PC-3 (cell line): ENCODE data around the gene ZNF837. TPM values are rescaled to one million over a fixed set of nuclear protein-coding genes. Genes with fewer than 3 reads are reported as not detected.
A peak's percentile ranks its signal among the peaks of the same experiment; 100 is the strongest.

Experiments
- ATAC-seq: fragments of 200-7000 bp; cut with Tn5 transposase; 2 replicates; pipeline ENCODE4 v1.9.1; 2020; ENCODE audit warnings: mild to moderate bottlenecking, moderate library complexity
- BruUV-seq: library from RNA; stranded (reverse); fragments of 400-500 nt; replicated peaks from 2 replicates; lab custom pipeline; 2021; lab: Mats Ljungman, UMichigan
- CTCF ChIA-PET: fragments of 300-600 bp; sonication (Branson Sonifier 250); formaldehyde crosslinking; loops from one replicate; lab custom pipeline; 2022; ENCODE audit warnings: antibody characterized with exemption; lab: Charles Lee
- POLR2A ChIA-PET: fragments of 300-600 bp; sonication (Branson Sonifier 250); formaldehyde crosslinking; loops from one replicate; lab custom pipeline; 2022; ENCODE audit warnings: antibody characterized with exemption; ENCODE audit not compliant: unreplicated experiment; lab: Charles Lee
- DNase-seq: peaks from one replicate; pipeline ENCODE4 v3.0.0-alpha.2; 2015
- H2AFZ ChIP-seq: fragments of 300-600 bp; sonication (generic); 2 replicates; pipeline ENCODE4 v1.6.0; 2016; ENCODE audit warnings: antibody characterized with exemption, low read length
- H3F3A ChIP-seq: fragments of 300-600 bp; sonication (generic); one replicate; pipeline ENCODE4 v1.6.0; 2017; ENCODE audit warnings: antibody characterized with exemption, low read length, control low read depth, mild to moderate bottlenecking; ENCODE audit not compliant: unreplicated experiment
- H3K27ac ChIP-seq: fragments of 300-600 bp; sonication (generic); 2 replicates; pipeline ENCODE4 v1.5.1; 2016; ENCODE audit warnings: mild to moderate bottlenecking, low read length
- H3K27me3 ChIP-seq: fragments of 300-600 bp; sonication (generic); 2 replicates; pipeline ENCODE4 v1.6.1; 2016; ENCODE audit warnings: low read length, mixed read lengths
- H3K36me3 ChIP-seq: fragments of 300-600 bp; sonication (generic); 2 replicates; pipeline ENCODE4 v1.6.1; 2016; ENCODE audit warnings: low read depth, mixed run types, low read length, mixed read lengths
- H3K4me1 ChIP-seq: fragments of 300-600 bp; sonication (generic); 2 replicates; pipeline ENCODE4 v1.5.1; 2016; ENCODE audit warnings: low read length; ENCODE audit not compliant: insufficient read depth
- H3K4me2 ChIP-seq: fragments of 300-600 bp; sonication (generic); 2 replicates; pipeline ENCODE4 v1.6.0; 2016; ENCODE audit warnings: low read length
- H3K4me3 ChIP-seq: fragments of 300-600 bp; sonication (generic); 2 replicates; pipeline ENCODE4 v1.5.1; 2016; ENCODE audit warnings: mild to moderate bottlenecking, low read length, mixed read lengths
- H3K79me2 ChIP-seq: fragments of 300-600 bp; sonication (generic); 2 replicates; pipeline ENCODE4 v1.6.1; 2017; ENCODE audit warnings: low read length, mixed read lengths
- H3K9ac ChIP-seq: fragments of 300-600 bp; sonication (generic); 2 replicates; pipeline ENCODE4 v1.6.0; 2016; ENCODE audit warnings: mild to moderate bottlenecking, low read length
- H3K9me2 ChIP-seq: fragments of 300-600 bp; sonication (generic); replicated peaks from 2 replicates; pipeline ENCODE4 v1.6.1; 2016; ENCODE audit warnings: mixed run types, low read length, mixed read lengths
- H3K9me3 ChIP-seq: fragments of 300-600 bp; sonication (generic); 2 replicates; pipeline ENCODE4 v1.6.1; 2016; ENCODE audit warnings: low read length, mixed read lengths
- H4K20me1 ChIP-seq: fragments of 300-600 bp; sonication (generic); 2 replicates; pipeline ENCODE4 v1.6.1; 2016; ENCODE audit warnings: low read length, mixed read lengths
- CTCF ChIP-seq: fragments of 300-600 bp; sonication (generic); conservative IDR thresholded peaks from 2 replicates; pipeline ENCODE4 v1.5.1; 2017; ENCODE audit warnings: antibody characterized with exemption, low read depth, mild to moderate bottlenecking, low read length
- EZH2 ChIP-seq: fragments of 300-600 bp; sonication (generic); IDR thresholded peaks from one replicate; pipeline ENCODE4 v1.6.1; 2017; ENCODE audit warnings: antibody characterized with exemption, mild to moderate bottlenecking, low read length; ENCODE audit not compliant: unreplicated experiment
- EZH2phosphoT487 ChIP-seq: fragments of 300-600 bp; sonication (generic); IDR thresholded peaks from 2 replicates; pipeline ENCODE4 v1.6.1; 2018; ENCODE audit warnings: mild to moderate bottlenecking, antibody characterized with exemption, low read length, borderline replicate concordance
- intact Hi-C: fragments of 100-400 bp; cut with micrococcal nuclease; formaldehyde crosslinking; loops from 2 replicates; pipeline ENCODE4 v1.9.0; 2023
- total RNA-seq: library from RNA; depleted of rRNA; stranded (reverse); fragments of >200 nt; gene quantifications from 2 replicates; pipeline ENCODE4 v1.2.3, GENCODE V29; 2014

Gene ZNF837
- total RNA-seq, 1 experiment from 2014 or later, result 9.5 TPM

GRCh38 chr19:58400316-58400915 is 19.6 kb upstream of the ZNF837 start:
- Histone ChIP-seq H3K27me3 (no peaks in the 10 kb centered on the region), H3K36me3 (no peaks in the 10 kb centered on the region), H3K27ac (no peak overlapping the region), H3K4me1 (peaks cover 21% of the 10 kb centered on the region), H3K9me2 (no peaks in the 10 kb centered on the region), H3K9ac (peak overlapping the region; percentile 46), H3K9me3 (no peaks in the 10 kb centered on the region), H3K79me2 (peaks cover 6% of the 10 kb centered on the region), H4K20me1 (no peaks in the 10 kb centered on the region), H3K4me2 (peak overlapping the region; percentile 87), H3K4me3 (peak overlapping the region; percentile 64), H3F3A (no peaks in the 10 kb centered on the region), H2AFZ (peak overlapping the region; percentile 74)
- intact Hi-C loops, result loop anchor here (5.0 kb wide), 1 partner anchor 73 kb away; the partner anchor contains the start of gene ZSCAN22
- no peak for DNase-seq
- CTCF ChIA-PET, result no interaction called here
- BruUV-seq, result no TSS peak
- no peak for TF ChIP-seq EZH2phosphoT487
- TF ChIP-seq CTCF, result no peak
- TF ChIP-seq EZH2, result no peak
- POLR2A ChIA-PET, result interaction anchor here (0.6 kb wide), 1 partner anchor 12 kb away, joined by 5 read pairs; no protein-coding TSS in a partner anchor
- peak; percentile 14; the same call in 1 of the 2 replicates for ATAC-seq

- peaks cover under 1% of the 10 kb centered on the region; the same call in 1 of the 2 replicates for H3K36me3 ChIP-seq
- no peak for DNase-seq
- H3K27ac ChIP-seq, result no peak overlapping the region
- TF ChIP-seq EZH2 (no peak), CTCF (no peak), EZH2phosphoT487 (no peak)
- H3K27me3 ChIP-seq, result no peaks in the 10 kb centered on the region
- H3K4me3 ChIP-seq, result no peak overlapping the region; the same call in 1 of the 2 replicates
- H3K9me3 ChIP-seq, result no peaks in the 10 kb centered on the region
- intact Hi-C loops, result loop anchor here (5.0 kb wide), 1 partner anchor 73 kb away; the partner anchor contains the start of gene ZSCAN22
- ChIA-PET CTCF (no interaction called here), POLR2A (interaction anchor here (0.6 kb wide), 1 partner anchor 13 kb away, joined by 5 read pairs; no protein-coding TSS in a partner anchor)
- peak overlapping the region; percentile 87 for H3K4me2 ChIP-seq
- ATAC-seq, result no peak
- peaks cover 6% of the 10 kb centered on the region for H3K79me2 ChIP-seq
- peaks cover 3% of the 10 kb centered on the region; the same call in 1 of the 2 replicates for H4K20me1 ChIP-seq
- BruUV-seq, result no TSS peak
- H3F3A ChIP-seq, result peaks cover 1% of the 10 kb centered on the region
- no peak overlapping the region for H2AFZ ChIP-seq
- H3K9ac ChIP-seq, result no peak overlapping the region
- no peaks in the 10 kb centered on the region for H3K9me2 ChIP-seq
- H3K4me1 ChIP-seq, result peaks cover 26% of the 10 kb centered on the region
These were observed 19.1 kb upstream of the ZNF837 start for GRCh38 chr19:58399903-58400302.

GRCh38 chr19:58398545-58398944 is 17.7 kb upstream of the ZNF837 start:
- DNase-seq (no peak), ATAC-seq (no peak)
- Histone ChIP-seq H3F3A (peaks cover 15% of the 10 kb centered on the region), H3K4me2 (no peak overlapping the region), H3K4me3 (no peak overlapping the region), H3K27ac (no peak overlapping the region), H3K4me1 (peaks cover 37% of the 10 kb centered on the region), H3K27me3 (no peaks in the 10 kb centered on the region), H3K36me3 (peaks cover 14% of the 10 kb centered on the region), H4K20me1 (peaks cover 17% of the 10 kb centered on the region), H3K79me2 (peaks cover 6% of the 10 kb centered on the region), H3K9ac (no peak overlapping the region), H3K9me3 (no peaks in the 10 kb centered on the region), H2AFZ (no peak overlapping the region), H3K9me2 (no peaks in the 10 kb centered on the region)
- intact Hi-C loops, result no loop called here
- ChIA-PET POLR2A (no interaction called here), CTCF (no interaction called here)
- no TSS peak for BruUV-seq
- TF ChIP-seq CTCF (no peak), EZH2phosphoT487 (no peak), EZH2 (no peak)
